Naive thymus-derived CD8-positive, alpha-beta T cell (primary cell): ENCODE measurements around the gene INTS6. TPM values are rescaled to one million over a fixed set of nuclear protein-coding genes. Genes with fewer than 3 reads are reported as not detected.

Experiments used
- ATAC-seq, 2 donors: fragments of 150-1000 bp; cut with Tn5 transposase in 1 of 2; sonication (Bioruptor Pico), chemical (Tn5 transposase) in 1 of 2; 1 replicate in 1 of 2; 2 replicates in 1 of 2; pipeline ENCODE4 v1.10.0; 2021; ENCODE audit warnings: mild to moderate bottlenecking in 2 of 2, moderate library complexity in 2 of 2
- POLR2A ChIA-PET: fragments of 350-600 bp; sonication (Branson Sonifier 250); formaldehyde crosslinking; loops from one replicate; lab custom pipeline; 2021; ENCODE audit warnings: antibody characterized with exemption; lab: Charles Lee
- DNase-seq, 10 donors: peaks; one replicate each; pipeline versions ENCODE4 v3.0.0 to v3.0.0-alpha.2; 2020 to 2022
- H3K27ac Mint-ChIP-seq, 10 donors: one replicate each; pipeline ENCODE4 v1.8.0; 2020 to 2022; ENCODE audit warnings: mild to moderate bottlenecking in 10 of 10, mixed read lengths in 10 of 10, moderate library complexity in 4 of 10, inconsistent platforms in 1 of 10
- H3K27me3 Mint-ChIP-seq, 5 donors: one replicate each; pipeline ENCODE4 v1.8.0; 2021 to 2022; ENCODE audit warnings: mixed read lengths in 5 of 5
- H3K36me3 Mint-ChIP-seq, 3 donors: one replicate each; pipeline ENCODE4 v1.8.0; 2020 to 2022; ENCODE audit warnings: mixed read lengths in 3 of 3, mild to moderate bottlenecking in 2 of 3, inconsistent platforms in 1 of 3
- H3K4me1 Mint-ChIP-seq, 4 donors: one replicate each; pipeline ENCODE4 v1.8.0; 2021 to 2022; ENCODE audit warnings: mixed read lengths in 4 of 4
- H3K4me3 Mint-ChIP-seq, 10 donors: one replicate each; pipeline ENCODE4 v1.8.0; 2020 to 2022; ENCODE audit warnings: mild to moderate bottlenecking in 10 of 10, mixed read lengths in 10 of 10, moderate library complexity in 6 of 10, inconsistent platforms in 1 of 10
- H3K9me3 Mint-ChIP-seq, 9 donors: one replicate each; pipeline ENCODE4 v1.8.0; 2020 to 2022; ENCODE audit warnings: mixed read lengths in 9 of 9, mild to moderate bottlenecking in 3 of 9, inconsistent platforms in 1 of 9, moderate library complexity in 1 of 9
- polyA plus RNA-seq, 3 donors: library from polyadenylated mRNA; unstranded; fragments of 300-500 nt; fragmentation: Illumina TruSeq; gene quantifications; one replicate each; pipeline ENCODE4 v1.2.3, GENCODE V29; 2021
- total RNA-seq, 8 experiments: library from RNA in 2 of 8; stranded (reverse) in 2 of 8; gene quantifications; one replicate each; pipeline ENCODE4 v1.2.3 and lab custom pipeline; 2021 to 2026

The INTS6 gene
- total and polyA plus RNA-seq, 5 experiments from 2014 or later, result 20.9 to 66.5 (median 25.1) TPM

DNA sequence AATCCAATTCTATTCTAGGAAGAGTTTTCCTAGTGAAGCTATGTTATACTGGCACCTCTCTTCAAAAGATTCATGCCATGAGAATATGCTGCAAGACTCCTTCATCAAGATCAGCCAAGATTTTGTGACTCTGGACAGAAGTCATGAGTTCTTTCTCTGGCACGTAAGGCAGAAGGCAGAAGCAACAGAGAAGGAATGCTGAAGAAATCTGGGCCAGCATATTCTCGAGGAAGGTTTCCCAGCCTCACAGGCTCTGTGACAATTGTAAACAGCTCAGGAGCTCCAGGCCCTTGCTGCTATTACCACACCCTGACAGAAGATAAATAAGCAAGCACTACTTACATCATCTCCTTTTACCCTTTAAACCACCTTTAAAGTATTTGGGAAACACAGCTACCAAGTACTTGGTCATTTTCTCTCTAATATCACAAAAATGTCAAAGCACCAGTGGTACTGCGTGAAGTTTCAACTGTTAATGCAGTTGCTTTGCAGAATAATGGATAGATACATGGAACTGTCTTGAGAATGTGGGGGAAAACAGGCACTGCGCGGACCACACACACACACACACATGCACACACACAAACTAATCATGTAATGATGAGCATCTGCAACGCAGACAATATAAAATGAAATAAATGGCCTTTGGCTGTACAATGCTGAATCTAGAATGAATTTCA lies 55.4 kb downstream of the INTS6 start:
- peaks cover 0 to 2% (median 0%) of the 10 kb centered on the region in 9 donors for H3K9me3 Mint-ChIP-seq
- POLR2A ChIA-PET, result interaction anchor here (0.7 kb wide), 1 partner anchor 36 kb away, joined by 3 read pairs; no protein-coding TSS in a partner anchor
- H3K4me1 Mint-ChIP-seq, result peaks cover 30 to 66% (median 58%) of the 10 kb centered on the region in 4 donors
- no peak for DNase-seq
- no peak for ATAC-seq
- H3K27me3 Mint-ChIP-seq, result no peaks in the 10 kb centered on the region
- H3K27ac Mint-ChIP-seq, result peak overlapping the region in 6 of 10 donors; percentile 4 to 55 (median 21)
- H3K36me3 Mint-ChIP-seq, result peaks cover 9 to 43% (median 10%) of the 10 kb centered on the region in 3 donors
- peak overlapping the region in 1 of 10 donors; percentile 34 for H3K4me3 Mint-ChIP-seq

DNA sequence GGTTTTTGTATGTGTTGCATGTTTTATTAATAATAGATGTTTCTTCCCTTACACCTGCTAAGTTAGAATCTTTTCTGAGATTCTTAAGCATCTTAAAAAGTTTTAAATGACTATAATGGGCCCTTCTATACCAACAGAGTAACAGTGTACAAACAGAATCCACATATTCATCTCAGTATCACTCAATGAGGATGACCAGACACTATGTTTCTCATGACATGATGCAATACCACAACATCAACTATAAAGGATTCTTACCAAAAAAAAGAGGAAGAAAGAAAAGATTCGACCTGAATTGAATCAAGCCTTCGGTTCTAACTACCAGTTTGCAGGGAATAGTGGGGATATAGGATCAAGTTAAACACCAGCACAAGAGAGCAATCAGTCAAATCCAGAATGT lies 56.5 kb downstream of the INTS6 start:
- POLR2A ChIA-PET, result no interaction called here
- no peak for ATAC-seq
- H3K36me3 Mint-ChIP-seq, result peaks cover 9 to 47% (median 10%) of the 10 kb centered on the region in 3 donors
- peaks cover 32 to 62% (median 61%) of the 10 kb centered on the region in 4 donors for H3K4me1 Mint-ChIP-seq
- DNase-seq, result no peak
- peaks cover 0 to 2% (median 0%) of the 10 kb centered on the region in 9 donors for H3K9me3 Mint-ChIP-seq
- H3K27me3 Mint-ChIP-seq, result no peaks in the 10 kb centered on the region
- H3K4me3 Mint-ChIP-seq, result peak overlapping the region in 1 of 10 donors; percentile 6
- H3K27ac Mint-ChIP-seq, result peak overlapping the region in 6 of 10 donors; percentile 13 to 38 (median 32)

DNA sequence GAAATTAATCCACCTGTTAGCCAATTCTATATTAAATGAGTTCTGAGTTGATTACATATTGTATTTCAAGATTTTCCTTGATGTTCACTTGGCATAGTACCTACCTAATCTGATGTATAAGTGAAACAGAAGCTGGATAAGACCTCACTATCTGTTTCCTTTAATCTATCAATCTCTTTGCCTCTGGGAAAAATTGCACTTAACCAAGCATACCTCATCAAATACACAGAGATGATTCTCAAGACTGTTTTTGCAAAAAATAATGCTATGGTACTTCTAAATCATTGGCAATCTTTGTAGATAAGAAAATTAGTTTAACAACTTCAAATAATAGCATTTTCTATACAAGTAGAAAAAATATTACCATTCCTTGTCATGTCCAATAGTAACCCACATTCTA lies 58.1 kb downstream of the INTS6 start:
- Mint-ChIP-seq H3K4me1 (peaks cover 28 to 49% (median 48%) of the 10 kb centered on the region in 4 donors), H3K9me3 (no peaks in the 10 kb centered on the region), H3K4me3 (no peak overlapping the region), H3K36me3 (peaks cover 2 to 43% (median 4%) of the 10 kb centered on the region in 3 donors), H3K27me3 (no peaks in the 10 kb centered on the region), H3K27ac (no peak overlapping the region)
- DNase-seq, result no peak
- POLR2A ChIA-PET, result no interaction called here
- no peak for ATAC-seq

DNA sequence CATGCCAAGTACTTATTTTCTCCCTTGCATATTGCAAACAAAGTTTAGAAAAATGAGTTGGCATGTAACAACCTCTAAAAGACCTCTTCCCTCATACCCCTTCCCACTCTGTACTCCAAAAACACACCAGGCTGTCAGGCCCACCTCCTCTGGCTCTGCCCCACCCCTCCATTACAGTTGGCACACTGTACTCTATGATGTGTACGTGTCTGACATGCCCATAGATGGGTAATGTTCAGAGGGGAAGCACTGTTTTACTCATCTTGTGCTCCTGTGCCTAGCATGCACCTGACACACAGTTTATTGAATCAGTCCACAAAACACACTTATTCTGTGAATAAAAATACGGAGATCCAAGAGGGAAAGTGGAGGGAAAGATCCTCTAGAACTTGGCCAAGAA lies 67.7 kb downstream of the INTS6 start:
- H3K4me3 Mint-ChIP-seq, result no peak overlapping the region
- H3K4me1 Mint-ChIP-seq, result peaks cover 5 to 8% (median 6%) of the 10 kb centered on the region in 4 donors
- DNase-seq (no peak), ATAC-seq (no peak)
- peaks cover 3 to 58% (median 11%) of the 10 kb centered on the region in 3 donors for H3K36me3 Mint-ChIP-seq
- no peak overlapping the region for H3K27ac Mint-ChIP-seq
- no peaks in the 10 kb centered on the region for H3K9me3 Mint-ChIP-seq
- H3K27me3 Mint-ChIP-seq, result no peaks in the 10 kb centered on the region
- POLR2A ChIA-PET, result no interaction called here

GRCh38 chr13:51380269-51380668 lies 72.6 kb downstream of the INTS6 start:
- POLR2A ChIA-PET, result no interaction called here
- Mint-ChIP-seq H3K27ac (peak overlapping the region in 1 of 10 donors; percentile 25), H3K4me1 (peaks cover 0 to 2% (median 0%) of the 10 kb centered on the region in 4 donors), H3K4me3 (no peak overlapping the region), H3K27me3 (no peaks in the 10 kb centered on the region), H3K36me3 (peaks cover 3 to 60% (median 24%) of the 10 kb centered on the region in 3 donors), H3K9me3 (no peaks in the 10 kb centered on the region)
- ATAC-seq (no peak), DNase-seq (no peak)

DNA sequence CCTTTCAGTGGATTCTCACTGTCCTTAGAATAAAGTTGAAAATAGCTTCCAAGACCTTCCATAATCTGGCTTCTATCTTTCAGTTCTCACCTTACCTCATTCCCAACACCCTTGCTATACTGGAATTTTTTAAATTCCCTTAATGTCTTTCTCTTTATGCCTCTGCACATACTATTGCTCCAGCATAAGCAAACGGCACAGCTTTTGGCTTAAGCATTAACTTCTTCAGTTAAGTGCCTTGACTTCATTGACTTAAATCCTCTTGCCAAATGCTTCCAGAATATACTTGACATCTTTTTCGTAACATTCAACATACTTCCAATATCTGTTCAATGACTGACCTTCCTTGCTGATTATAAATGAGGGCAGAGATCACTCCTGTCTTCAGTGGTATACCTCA lies 79.4 kb downstream of the INTS6 start:
- DNase-seq, result no peak
- POLR2A ChIA-PET, result no interaction called here

DNA sequence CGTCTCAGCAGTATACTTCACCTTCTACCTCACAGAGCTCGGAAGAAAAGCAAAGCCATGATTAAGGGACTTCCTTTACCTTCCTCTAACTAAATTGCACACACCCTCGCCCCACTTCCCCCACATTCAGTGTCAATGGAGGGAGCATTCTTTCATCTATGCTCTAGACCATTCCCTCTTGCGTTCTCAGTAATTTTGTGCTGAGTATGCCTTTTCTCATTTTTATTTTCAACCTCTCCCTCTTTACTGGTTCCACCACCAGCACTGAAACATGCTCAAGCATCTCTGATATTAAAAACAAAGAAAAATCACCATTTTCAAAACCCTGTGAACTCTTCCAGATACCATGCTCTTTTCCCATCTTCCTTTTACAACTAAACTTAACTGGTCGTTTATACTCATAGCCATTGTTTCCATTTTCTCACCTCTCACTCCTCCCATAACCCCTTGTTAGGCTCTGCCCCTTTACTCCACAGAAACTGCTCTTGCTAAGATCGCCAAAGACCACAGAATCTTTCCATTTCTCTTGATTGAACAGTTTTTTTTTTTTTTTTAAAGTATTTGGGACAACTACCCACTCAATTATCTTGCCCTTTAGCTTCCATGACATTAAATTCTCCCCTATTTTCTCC lies 81.0 kb downstream of the INTS6 start:
- H3K9me3 Mint-ChIP-seq, result no peaks in the 10 kb centered on the region
- H3K4me3 Mint-ChIP-seq, result no peak overlapping the region
- H3K36me3 Mint-ChIP-seq, result peaks cover 6 to 33% (median 21%) of the 10 kb centered on the region in 3 donors
- H3K27me3 Mint-ChIP-seq, result no peaks in the 10 kb centered on the region
- H3K27ac Mint-ChIP-seq, result no peak overlapping the region
- peaks cover 0 to 4% (median under 1%) of the 10 kb centered on the region in 4 donors for H3K4me1 Mint-ChIP-seq
- ATAC-seq (no peak), DNase-seq (no peak)
- POLR2A ChIA-PET, result no interaction called here

More for the DNA sequence above, 79.4 kb downstream of the INTS6 start:
- Mint-ChIP-seq H3K4me3 (no peak overlapping the region), H3K27ac (no peak overlapping the region), H3K4me1 (peaks cover 0 to 4% (median under 1%) of the 10 kb centered on the region in 4 donors), H3K9me3 (no peaks in the 10 kb centered on the region), H3K27me3 (no peaks in the 10 kb centered on the region), H3K36me3 (peaks cover 6 to 36% (median 23%) of the 10 kb centered on the region in 3 donors)
- no peak for ATAC-seq

GRCh38 chr13:51370811-51371210 lies 82.0 kb downstream of the INTS6 start:
- POLR2A ChIA-PET, result interaction anchor here (0.5 kb wide), 1 partner anchor 55 kb away, joined by 3 read pairs; no protein-coding TSS in a partner anchor
- Mint-ChIP-seq H3K27ac (no peak overlapping the region), H3K9me3 (no peaks in the 10 kb centered on the region), H3K4me1 (peaks cover 0 to 4% (median under 1%) of the 10 kb centered on the region in 4 donors), H3K4me3 (no peak overlapping the region), H3K36me3 (peaks cover 6 to 38% (median 21%) of the 10 kb centered on the region in 3 donors), H3K27me3 (no peaks in the 10 kb centered on the region)
- no peak for ATAC-seq
- no peak for DNase-seq

GRCh38 chr13:51370116-51370515 lies 82.7 kb downstream of the INTS6 start:
- H3K27me3 Mint-ChIP-seq, result no peaks in the 10 kb centered on the region
- POLR2A ChIA-PET, result no interaction called here
- H3K27ac Mint-ChIP-seq, result peak overlapping the region in 4 of 10 donors; percentile 2 to 49 (median 22)

GRCh38 chr13:51364404-51365008 lies 88.3 kb downstream of the INTS6 start:
- Mint-ChIP-seq H3K27ac (peak overlapping the region in 2 of 10 donors; percentile 11 to 48), H3K36me3 (peaks cover 6 to 71% (median 20%) of the 10 kb centered on the region in 3 donors)

More at GRCh38 chr13:51370116-51370515, 82.7 kb downstream of the INTS6 start:
- peaks cover 0 to 4% (median under 1%) of the 10 kb centered on the region in 4 donors for H3K4me1 Mint-ChIP-seq
- DNase-seq, result no peak
- H3K4me3 Mint-ChIP-seq, result no peak overlapping the region
- ATAC-seq, result no peak
- H3K36me3 Mint-ChIP-seq, result peaks cover 6 to 44% (median 19%) of the 10 kb centered on the region in 3 donors
- no peaks in the 10 kb centered on the region for H3K9me3 Mint-ChIP-seq

GRCh38 chr13:51363625-51364024 lies 89.2 kb downstream of the INTS6 start:
- DNase-seq, result no peak
- Mint-ChIP-seq H3K27me3 (no peaks in the 10 kb centered on the region), H3K9me3 (no peaks in the 10 kb centered on the region), H3K27ac (peak overlapping the region in 1 of 10 donors; percentile 1), H3K4me1 (no peaks in the 10 kb centered on the region), H3K36me3 (peaks cover under 1 to 63% (median 17%) of the 10 kb centered on the region in 3 donors), H3K4me3 (no peak overlapping the region)
- POLR2A ChIA-PET, result no interaction called here
- ATAC-seq, result no peak

More at GRCh38 chr13:51364404-51365008, 88.3 kb downstream of the INTS6 start:
- H3K4me1 Mint-ChIP-seq, result peaks cover 0 to 2% (median under 1%) of the 10 kb centered on the region in 4 donors
- no peak overlapping the region for H3K4me3 Mint-ChIP-seq
- POLR2A ChIA-PET, result no interaction called here
- DNase-seq (no peak), ATAC-seq (no peak)
- no peaks in the 10 kb centered on the region for H3K9me3 Mint-ChIP-seq
- H3K27me3 Mint-ChIP-seq, result no peaks in the 10 kb centered on the region

DNA sequence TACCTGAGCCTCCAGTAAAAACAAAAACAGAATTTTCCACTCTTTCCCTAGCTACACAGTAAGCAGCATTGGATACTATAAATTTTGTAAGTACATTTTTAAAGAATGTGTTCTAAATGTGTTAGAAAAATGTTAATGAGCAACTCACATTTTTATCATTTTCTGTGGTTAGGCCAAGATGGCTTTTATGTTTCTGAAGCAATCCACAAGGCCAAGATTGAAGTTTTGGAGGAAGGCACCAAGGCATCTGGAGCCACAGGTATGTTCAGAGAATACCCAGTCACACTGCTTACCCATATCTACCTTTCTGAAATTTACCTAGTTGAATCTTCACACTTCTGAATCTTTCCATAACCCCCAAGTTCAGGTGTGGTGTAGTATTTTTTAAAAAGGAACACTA lies 91.7 kb downstream of the INTS6 start:
- Mint-ChIP-seq H3K9me3 (no peaks in the 10 kb centered on the region), H3K36me3 (peaks cover 0 to 44% (median 11%) of the 10 kb centered on the region in 3 donors), H3K4me3 (no peak overlapping the region), H3K27me3 (no peaks in the 10 kb centered on the region), H3K27ac (peak overlapping the region in 1 of 10 donors; percentile 58), H3K4me1 (peaks cover 0 to 4% (median 0%) of the 10 kb centered on the region in 4 donors)
- DNase-seq (no peak), ATAC-seq (no peak)
- POLR2A ChIA-PET, result interaction anchor here (0.6 kb wide), 1 partner anchor 37 kb away, joined by 3 read pairs; no protein-coding TSS in a partner anchor
